Measurements from ENCODE around the gene PPARG.

The PPARG gene

GRCh38 chr3:12413721-12414255, 124.9 kb downstream of the PPARG start:
- DNase-seq (ENCODE audit: low read depth) = no peak

DNA sequence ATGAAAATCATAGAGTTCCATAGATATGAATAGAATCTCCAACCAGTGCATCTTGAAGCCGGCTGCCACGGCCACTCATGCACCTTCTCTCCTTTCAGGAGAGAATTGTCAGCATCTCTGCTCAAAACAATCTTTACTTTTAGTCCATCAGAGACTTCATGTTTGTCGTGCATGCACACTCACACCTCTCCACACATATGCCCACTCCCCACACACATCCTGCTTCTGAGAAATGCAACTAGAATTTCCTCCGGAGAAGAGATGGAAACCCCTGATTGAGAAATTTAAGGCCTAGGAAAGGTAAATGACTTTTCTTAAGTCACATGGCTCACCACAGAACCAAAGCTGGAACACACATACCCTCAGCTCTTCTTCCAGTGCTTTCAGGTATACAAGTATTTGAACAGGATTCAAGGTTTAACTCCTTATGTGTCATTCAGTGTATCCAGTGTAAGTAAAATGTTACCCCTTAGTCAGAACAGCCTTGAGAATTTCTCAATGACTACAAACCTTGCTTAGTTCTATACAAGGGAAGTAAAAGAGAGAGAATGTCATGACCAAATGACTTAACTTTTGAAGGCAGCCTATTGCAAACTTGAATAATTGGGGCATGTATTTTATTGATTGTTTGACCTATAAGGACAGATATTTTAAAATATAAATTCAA, 126.3 kb downstream of the PPARG start:
- no peak for DNase-seq (ENCODE audit: low read depth)

- DNase-seq (ENCODE audit: low read depth) = no peak
These were observed 127.9 kb downstream of the PPARG start for GRCh38 chr3:12416731-12417130.

- no peak for DNase-seq (ENCODE audit: low read depth)
These were observed 131.5 kb downstream of the PPARG start for GRCh38 chr3:12420393-12420792.

DNA sequence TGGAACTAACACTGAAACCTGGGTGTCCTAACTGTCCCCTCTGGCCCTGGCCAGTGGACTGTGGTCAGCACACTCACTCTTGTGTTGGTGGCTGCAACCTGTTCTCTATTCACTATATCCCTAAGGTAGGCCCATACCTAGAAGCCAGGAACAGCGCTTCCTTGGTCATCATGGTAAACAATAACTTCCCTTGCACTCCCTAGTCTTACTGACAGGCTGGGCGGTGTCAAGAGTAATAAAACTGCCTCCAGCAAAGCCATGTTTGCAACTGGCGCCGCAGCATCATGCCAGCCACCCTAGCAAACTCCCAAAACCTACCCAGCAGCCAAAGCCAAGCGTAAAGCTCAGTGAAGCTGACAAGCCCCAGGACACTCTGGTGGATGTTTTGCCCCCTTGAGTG, 132.3 kb downstream of the PPARG start:
- DNase-seq (ENCODE audit: low read depth) = no peak

DNA sequence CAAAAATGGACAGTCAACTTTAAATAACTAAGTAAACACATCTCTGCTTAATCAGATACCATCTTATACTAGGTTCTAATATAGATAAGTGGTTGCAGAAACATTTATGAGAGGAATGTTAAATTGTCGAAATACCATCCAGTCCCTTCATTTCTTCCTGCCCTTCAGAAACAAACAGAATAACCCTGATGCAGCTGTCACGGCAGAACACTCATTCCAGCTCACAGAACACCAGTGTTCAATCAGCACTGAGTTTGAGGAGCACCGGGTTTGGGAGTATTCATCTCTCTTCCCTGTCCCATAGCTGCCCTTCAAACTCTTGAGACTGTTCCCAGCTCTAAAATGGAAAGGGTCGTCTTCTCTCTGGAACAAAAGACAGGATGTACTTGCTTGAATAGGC, 134.3 kb downstream of the PPARG start:
- DNase-seq (ENCODE audit: low read depth) = no peak

DNA sequence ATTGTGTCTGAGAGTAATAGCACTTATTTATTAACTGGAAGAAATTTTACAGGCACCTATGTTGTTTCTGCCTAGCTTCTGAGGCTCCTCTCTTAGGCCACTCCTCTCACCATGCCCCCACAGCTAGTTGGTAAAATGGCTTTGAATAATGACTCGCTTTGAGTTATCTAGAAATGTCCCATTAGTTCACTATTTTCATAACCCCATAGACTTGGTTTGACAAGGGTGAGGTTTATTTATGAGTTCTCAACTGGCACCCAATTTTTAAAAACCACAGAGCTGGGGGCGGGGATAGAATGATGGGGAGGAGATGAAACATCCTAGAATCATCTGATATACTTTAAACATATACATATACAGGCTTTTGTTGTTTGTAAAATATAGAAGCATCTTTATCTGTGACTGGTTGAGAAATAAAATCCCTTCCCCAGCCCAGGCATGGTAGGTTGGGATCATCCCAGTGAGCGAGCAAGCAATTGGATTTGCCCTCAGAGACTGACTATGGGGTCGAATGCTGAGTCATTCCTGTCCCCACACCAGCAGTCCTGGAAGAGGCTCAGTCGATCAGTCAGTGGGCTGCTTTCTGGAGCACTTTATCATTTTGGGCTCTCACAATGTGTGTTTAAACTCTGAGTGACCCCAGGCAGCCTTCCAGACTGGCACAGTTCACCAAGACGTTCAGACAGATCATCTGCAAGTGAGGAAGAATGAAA, 135.2 kb downstream of the PPARG start:
- peak; percentile 36 for DNase-seq (ENCODE audit: low read depth)

GRCh38 chr3:12424635-12425319, 135.9 kb downstream of the PPARG start:
- no peak for DNase-seq (ENCODE audit: low read depth)

GRCh38 chr3:12425850-12426579, 137.1 kb downstream of the PPARG start:
- no peak for DNase-seq (ENCODE audit: low read depth)

- no peak for DNase-seq (ENCODE audit: low read depth)
These were observed 138.7 kb downstream of the PPARG start for GRCh38 chr3:12427551-12427950.

GRCh38 chr3:12428126-12428525, 139.3 kb downstream of the PPARG start:
- DNase-seq (ENCODE audit: low read depth) = no peak

- no peak for DNase-seq (ENCODE audit: low read depth)
These were observed 141.2 kb downstream of the PPARG start for GRCh38 chr3:12430086-12430485.

DNA sequence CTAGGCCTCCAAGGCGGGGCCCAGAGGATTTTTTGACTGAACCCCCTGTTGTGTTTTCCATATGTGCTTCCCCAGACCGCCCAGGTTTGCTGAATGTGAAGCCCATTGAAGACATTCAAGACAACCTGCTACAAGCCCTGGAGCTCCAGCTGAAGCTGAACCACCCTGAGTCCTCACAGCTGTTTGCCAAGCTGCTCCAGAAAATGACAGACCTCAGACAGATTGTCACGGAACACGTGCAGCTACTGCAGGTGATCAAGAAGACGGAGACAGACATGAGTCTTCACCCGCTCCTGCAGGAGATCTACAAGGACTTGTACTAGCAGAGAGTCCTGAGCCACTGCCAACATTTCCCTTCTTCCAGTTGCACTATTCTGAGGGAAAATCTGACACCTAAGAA, 145.0 kb downstream of the PPARG start:
- no peak for DNase-seq (ENCODE audit: low read depth)

- peak; percentile 56 for DNase-seq (ENCODE audit: low read depth)
These were observed 147.8 kb downstream of the PPARG start for GRCh38 chr3:12436514-12437220.

GRCh38 chr3:12437221-12437605, 148.3 kb downstream of the PPARG start:
- DNase-seq (ENCODE audit: low read depth) = no peak

GRCh38 chr3:12437861-12438260, 149.0 kb downstream of the PPARG start:
- DNase-seq (ENCODE audit: low read depth) = no peak

GRCh38 chr3:12438318-12438717, 149.4 kb downstream of the PPARG start:
- no peak for DNase-seq (ENCODE audit: low read depth)

DNA sequence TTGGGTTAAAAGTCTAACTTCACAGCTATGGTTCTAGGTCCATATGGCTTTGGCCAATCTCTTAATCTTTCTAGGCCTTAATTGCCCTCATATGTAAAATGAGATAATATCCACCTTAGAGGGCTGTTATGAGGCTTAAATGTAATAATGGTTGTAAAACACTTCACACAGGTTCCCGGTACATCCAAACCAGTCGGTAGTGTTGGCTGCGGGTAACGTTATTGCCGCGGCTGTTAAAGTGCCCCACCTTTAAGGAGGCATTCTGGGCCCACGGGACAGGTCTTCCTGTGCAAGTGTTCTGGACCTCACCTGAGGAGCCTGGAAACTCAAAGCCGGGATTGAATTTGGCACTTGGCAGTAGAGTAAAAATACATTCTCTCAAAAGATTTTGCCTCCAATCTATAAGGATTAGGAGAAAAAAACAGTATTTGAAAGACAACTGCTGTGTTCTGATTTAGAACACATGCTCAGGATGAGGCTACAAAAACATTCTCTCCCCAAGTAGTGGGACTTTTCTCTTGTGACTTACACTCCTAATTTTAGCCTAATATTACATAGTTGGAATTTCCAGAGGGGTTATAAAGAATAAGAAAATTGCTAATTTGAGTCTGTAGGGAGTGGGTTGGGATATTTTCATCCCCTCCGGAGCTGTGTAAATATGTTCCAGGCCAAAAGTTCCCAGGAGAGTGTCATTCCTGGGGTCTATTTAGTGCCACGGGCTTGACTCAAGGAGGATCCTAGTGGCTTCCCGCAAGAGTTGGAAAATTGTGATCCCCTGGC, 150.5 kb downstream of the PPARG start:
- no peak for DNase-seq (ENCODE audit: low read depth)

- no peak for DNase-seq (ENCODE audit: low read depth)
These were observed 152.3 kb downstream of the PPARG start for GRCh38 chr3:12440927-12441714.

All from ELR (cell line).